GM18508 (cell line): Measurements from ENCODE around the gene OR2C3.
A peak's percentile ranks its signal among the peaks of the same experiment; 100 is the strongest.
"Not testable (repeated sequence)": the region's sequence is repeated elsewhere in the genome, so short reads cannot be mapped to it uniquely, and the experiment has no call there.

ENCODE experiments used
- ATAC-seq: cut with Tn5 transposase; IDR thresholded peaks from one replicate; pipeline ENCODE4 v1.9.1; 2021; ENCODE audit warnings: moderate number of reproducible peaks; ENCODE audit not compliant: insufficient read depth, unreplicated experiment

The OR2C3 gene

GRCh38 chr1:247521886-247522285 lies 14.4 kb downstream of the OR2C3 start:
- not testable (repeated sequence) for ATAC-seq

DNA sequence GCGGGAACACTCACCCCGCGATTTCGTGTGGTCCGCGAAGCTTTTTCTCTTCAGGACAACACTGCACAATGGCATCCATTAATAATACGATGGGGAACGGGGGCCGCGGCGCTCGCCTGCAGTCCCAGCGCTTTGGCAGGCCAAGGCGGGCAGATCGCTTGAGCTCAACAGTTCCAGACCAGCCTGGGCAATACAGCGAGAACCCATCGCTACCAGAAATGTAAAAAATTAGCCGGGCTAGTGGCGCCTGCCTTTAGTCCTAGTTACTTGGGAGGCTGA lies 17.7 kb downstream of the OR2C3 start:
- ATAC-seq, result no peak

GRCh38 chr1:247517795-247518612 lies 18.2 kb downstream of the OR2C3 start:
- ATAC-seq, result no peak

DNA sequence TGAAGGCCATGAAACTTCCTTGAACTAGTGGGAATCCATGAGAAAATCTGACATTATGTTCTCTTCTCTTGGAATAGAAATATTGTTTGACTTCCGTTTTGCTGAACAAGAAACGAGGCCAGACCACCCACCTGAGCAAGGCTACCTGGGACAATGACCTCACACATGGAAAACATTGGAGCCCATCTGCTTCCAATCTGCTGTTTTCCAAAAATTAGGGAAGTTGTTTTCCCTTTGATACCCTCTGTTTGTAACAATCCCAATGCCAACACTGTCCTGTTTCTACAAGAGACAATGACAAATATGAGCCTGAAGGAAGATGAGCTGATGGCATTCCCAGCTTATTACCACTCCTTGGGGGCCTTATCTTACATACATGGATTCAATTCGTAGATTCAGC lies 29.4 kb downstream of the OR2C3 start:
- no peak for ATAC-seq

DNA sequence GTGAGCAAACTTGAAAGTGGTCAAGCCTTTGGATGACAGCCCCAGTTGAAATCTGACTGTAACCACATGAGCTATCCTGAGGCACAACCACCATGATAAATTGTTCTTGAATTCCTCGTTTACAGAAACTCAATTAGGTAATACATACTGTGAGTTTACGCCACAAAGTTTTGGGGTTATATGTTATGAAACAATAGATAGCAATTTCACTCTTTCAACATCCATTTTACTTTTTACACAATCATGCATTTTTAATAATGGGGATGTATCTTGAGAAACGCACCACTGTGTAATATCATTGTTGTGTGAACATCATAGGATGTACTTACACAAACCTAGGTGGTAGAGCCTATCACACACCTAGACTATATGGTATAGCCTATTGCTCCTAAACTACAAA lies 35.4 kb downstream of the OR2C3 start:
- ATAC-seq, result no peak

DNA sequence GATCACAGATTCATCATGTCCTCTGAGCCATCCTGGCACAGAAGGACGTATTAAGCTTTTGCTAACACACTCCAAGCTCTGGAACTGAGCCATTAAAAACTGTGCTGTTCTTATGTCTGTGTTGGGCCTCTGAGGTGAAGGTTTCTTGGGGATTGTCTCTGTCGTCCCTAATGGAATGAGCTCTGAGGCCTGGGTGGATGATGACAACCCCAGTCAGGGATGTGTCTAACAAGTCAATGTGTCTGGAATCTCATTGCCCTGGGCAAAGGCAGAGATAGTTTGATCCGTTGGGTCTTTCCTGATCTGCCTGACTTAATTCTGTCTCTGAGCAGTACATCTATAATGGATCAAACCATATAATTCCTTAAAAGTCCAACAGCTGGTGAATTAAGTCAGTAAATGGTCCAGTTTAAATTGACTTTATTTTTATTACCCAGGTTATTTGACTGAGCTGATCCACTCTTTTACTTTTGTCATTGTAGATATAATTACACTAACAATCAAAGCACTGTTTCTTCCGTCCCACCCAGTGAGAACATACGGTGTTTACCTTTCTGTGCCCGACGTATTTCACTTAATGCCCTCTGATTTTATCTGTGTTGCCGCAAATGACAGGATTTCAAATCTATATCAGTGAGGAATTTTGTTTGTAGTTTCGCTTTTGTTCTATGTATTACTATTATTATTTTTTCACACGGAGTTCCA lies 39.5 kb downstream of the OR2C3 start:
- ATAC-seq, result no peak

GRCh38 chr1:247494767-247495166 lies 41.5 kb downstream of the OR2C3 start:
- ATAC-seq, result peak; percentile 98

- no peak for ATAC-seq
These were observed 43.1 kb downstream of the OR2C3 start for GRCh38 chr1:247493106-247493505.

DNA sequence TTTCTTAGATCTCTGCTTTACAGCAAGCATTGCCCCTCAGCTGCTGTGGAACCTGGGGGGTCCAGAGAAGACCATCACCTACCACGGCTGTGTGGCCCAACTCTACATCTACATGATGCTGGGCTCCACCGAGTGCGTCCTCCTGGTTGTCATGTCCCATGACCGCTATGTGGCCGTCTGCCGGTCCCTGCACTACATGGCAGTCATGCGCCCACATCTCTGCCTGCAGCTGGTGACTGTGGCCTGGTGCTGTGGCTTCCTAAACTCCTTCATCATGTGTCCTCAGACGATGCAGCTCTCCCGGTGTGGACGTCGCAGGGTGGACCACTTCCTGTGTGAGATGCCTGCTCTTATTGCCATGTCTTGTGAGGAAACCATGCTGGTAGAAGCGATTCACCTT lies 44.9 kb downstream of the OR2C3 start:
- no peak for ATAC-seq

GRCh38 chr1:247487057-247487456 lies 49.2 kb downstream of the OR2C3 start:
- ATAC-seq, result peak; percentile 58

GRCh38 chr1:247482747-247483146 lies 53.5 kb downstream of the OR2C3 start:
- ATAC-seq, result no peak

- not testable (repeated sequence) for ATAC-seq
These were observed 59.7 kb downstream of the OR2C3 start for GRCh38 chr1:247476328-247477058.

DNA sequence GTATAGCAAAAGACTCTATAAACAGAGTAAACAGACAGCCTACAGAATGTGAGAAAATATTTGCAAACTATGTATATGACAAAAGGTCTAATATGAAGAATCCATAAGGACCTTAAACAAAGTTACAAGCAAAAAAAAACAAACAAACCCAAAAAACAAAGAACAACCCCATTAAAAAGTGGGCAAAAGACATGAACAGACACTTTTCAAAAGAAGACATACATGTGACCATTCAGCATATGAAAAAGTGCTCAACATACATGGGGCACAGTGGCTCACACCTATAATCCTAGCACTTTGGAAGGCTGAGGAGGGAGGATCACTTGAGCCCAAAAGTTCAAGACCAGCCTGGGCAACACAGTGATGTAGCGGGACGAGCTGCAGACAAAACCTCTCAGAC lies 60.4 kb downstream of the OR2C3 start:
- ATAC-seq, result no peak
